Islet of Langerhans (tissue), 1 donor: ENCODE results near the gene STXBP2.

Experiments
- FAIRE-seq: peaks from one replicate; lab custom pipeline; 2011; peaks lifted over from hg19 to GRCh38; lab: Jason Lieb, UNC

The STXBP2 gene

DNA sequence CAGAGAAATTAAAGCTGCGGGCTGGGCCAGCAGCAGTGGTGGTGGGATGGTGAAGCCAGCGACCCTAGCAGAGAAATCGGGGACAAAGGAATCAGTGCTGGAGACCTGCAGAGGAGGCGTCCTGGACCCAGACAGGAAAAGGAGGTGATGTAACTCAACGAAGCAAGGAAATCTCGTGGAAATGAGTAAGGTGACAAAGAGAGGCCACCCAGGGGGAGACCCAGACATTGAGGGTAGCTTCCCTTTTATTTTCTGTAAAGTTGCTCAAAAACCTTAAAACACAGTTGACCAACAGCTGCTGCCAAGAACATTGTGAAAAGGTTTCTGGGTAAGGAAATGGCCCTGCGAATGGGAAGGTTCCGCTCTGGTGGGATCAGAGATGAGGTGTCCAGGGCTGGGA, 18.7 kb downstream of the STXBP2 start:
- no peak for FAIRE-seq

- no peak for FAIRE-seq
These were observed 20.3 kb downstream of the STXBP2 start for GRCh38 chr19:7657131-7657751.

GRCh38 chr19:7658219-7658686, 21.3 kb downstream of the STXBP2 start:
- FAIRE-seq: no peak

DNA sequence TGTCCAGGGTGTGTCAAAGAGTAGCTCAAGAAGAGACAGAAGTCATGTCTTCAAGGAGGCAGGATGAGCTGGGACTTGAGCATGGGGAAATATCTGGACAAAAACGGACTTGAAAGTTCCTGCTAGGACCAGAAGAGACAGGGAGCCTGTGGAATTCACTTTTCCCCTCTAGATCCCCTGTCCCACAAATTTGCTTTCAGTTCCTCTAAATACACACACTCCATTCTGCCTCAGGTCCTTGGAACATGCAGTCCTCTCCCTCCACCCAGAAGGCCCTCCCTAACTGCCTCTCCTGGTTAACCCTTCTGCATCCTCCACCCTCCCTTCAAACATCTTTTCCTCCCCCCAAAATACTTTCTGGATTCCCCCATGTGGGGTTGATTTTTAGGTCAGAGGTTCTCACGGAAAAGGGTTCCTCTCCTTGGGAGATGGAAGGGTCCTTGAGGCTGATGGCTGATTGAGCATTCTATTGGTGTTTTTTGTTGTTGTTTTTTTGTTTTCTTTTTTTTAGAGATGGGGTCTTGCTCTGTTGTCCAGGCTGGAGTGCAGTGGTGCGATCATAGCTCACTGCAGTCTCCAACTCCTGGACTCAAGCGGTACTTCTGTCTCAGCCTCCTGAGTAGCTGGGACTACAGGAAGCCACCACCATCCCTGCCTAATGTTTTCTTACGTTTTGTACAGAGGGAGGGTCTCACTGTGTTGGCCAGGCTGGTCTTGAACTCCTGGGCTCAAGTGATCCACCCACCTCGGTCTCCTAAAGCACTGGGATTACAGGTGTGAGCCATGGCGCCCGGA, 25.0 kb downstream of the STXBP2 start:
- FAIRE-seq: no peak

- no peak for FAIRE-seq
These were observed 25.7 kb downstream of the STXBP2 start for GRCh38 chr19:7662657-7663056.

- no peak for FAIRE-seq
These were observed 26.8 kb downstream of the STXBP2 start for GRCh38 chr19:7663706-7664105.

DNA sequence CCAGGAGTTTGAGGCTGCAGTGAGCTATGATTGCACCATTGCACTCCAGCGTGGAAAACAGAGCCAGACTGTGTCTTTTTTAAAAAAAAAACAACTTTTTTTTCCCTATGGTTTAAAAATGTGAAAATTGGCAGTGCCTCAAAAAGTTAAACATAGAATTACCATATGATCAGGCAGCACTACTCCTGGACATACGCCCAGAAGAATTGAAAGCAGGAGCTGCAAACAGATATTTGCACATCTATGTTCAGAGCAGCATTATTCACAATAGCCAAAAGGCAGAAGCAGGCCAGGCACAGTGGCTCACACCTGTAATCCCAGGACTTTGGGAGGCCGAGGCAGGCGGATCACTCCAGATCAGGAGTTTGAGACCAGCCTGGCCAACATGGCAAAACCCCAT, 28.2 kb downstream of the STXBP2 start:
- FAIRE-seq: no peak

DNA sequence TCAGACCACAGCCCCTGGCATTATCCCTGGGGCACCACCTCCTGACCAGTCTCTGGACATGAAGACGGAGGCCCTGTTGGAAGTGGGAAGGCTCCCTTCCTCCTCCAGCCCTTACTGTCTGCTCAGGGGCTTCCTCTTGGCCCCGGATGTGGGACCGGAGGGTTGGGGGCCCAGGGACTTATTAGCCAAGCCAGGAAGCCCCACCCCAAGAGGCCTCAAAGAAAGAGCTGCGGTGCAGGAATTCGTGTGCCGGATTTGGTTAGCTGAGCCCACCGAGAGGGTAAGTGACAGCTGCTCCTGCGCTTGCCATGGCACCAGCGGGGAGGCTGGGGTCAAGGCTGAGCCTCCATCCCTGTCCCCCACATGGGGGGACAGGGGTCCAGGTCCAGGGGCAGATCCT, 31.9 kb downstream of the STXBP2 start, which contains the start of gene RETN:
TSS of gene RETN (plus strand) at position 208 of the 400 bp plus-strand sequence. CDS start 278 bp downstream, outside the sequence.
- FAIRE-seq: no peak

DNA sequence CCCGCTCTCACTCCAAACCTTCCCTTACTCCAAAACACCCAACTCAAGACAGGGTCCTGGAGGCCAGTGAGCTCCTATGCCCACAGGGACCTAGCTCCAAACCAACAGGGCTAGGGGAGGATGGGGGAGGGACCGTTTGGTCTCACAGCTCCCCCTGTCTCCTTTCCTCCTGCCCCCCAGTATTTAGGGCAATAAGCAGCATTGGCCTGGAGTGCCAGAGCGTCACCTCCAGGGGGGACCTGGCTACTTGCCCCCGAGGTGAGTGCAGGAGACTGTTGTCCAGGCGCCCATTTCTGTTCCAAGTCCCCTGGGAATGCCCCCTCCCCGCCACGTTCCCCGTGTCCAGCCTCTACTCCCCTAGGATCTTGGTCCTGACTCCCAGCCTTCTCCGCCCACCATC, 32.7 kb downstream of the STXBP2 start:
- FAIRE-seq: no peak

- no peak for FAIRE-seq
These were observed 33.4 kb downstream of the STXBP2 start for GRCh38 chr19:7670150-7670783.

DNA sequence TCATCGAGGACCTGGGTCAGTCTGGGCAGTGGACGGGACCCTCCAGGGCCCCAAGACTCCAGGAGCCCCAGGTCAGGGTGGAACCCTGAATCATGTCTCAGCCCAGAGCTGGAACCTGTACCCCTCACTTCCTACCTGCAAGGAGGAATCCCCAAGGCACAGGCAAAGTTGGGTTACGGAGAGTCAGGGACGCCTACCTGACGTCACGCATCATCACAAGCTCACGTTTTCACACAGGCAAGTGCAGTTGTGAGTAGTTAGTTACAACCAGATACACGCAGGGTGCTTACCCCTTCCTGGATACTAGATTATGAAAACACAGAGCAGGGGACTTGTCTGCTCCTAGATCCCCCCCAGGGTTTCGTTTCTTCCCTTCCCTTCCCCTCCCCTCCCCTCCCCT, 33.9 kb downstream of the STXBP2 start:
- FAIRE-seq: no peak

DNA sequence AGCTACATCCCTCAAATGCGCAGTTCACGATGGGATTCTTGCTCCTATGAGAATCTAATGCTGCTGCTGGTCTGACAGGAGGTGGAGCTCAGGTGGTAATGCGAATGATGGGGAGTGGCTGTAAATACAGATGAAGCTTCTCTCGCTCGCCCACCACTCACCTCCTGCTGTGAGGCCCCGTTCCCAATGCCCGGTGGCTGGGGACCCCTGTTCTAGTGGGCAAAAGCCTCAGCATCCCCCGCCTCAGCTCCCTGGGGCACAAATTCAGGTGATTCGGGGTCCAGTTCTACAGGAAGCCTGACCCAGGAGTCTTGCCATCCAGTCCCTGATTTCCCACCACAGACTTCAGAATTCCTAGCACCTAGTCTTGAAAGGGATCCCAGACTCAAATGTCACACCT, 35.6 kb downstream of the STXBP2 start:
- FAIRE-seq: no peak

GRCh38 chr19:7674010-7675005, 37.4 kb downstream of the STXBP2 start:
- FAIRE-seq: no peak

- no peak for FAIRE-seq
These were observed 39.5 kb downstream of the STXBP2 start for GRCh38 chr19:7676376-7676775.

GRCh38 chr19:7676854-7677253, 39.9 kb downstream of the STXBP2 start, which contains the start of gene MCEMP1:
TSS of gene MCEMP1 (plus strand) at chr19:7677090. CDS start at chr19:7677121, 31 bp downstream.
- no peak for FAIRE-seq

DNA sequence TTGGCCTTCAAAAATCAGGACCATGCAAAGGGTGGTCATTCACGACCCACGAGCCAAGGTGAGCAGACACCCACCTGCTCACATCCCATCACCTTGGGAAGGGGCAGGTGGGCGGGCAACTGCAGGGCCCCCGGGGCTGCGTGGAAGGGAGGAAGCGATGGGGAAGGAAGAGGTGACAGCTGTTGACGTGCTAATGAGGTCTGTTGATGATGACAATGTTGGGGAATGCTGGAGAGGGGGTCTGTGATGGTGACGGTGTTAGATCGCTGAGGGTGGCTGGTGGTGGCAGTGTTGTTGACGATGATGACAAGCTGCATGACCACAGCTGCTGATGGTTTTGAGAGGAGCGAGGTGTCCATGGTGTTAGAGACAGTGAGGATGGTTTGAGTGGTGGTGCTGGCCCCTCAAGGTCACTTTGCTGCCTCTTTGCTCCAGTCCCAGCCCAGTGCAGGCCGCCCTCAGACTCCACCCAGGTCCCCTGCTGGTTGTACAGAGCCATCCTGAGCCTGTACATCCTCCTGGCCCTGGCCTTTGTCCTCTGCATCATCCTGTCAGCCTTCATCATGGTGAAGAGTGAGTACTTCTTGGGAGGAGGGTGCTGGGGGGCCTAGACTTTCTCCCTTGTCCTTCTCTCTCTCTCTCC, 40.9 kb downstream of the STXBP2 start:
- no peak for FAIRE-seq

DNA sequence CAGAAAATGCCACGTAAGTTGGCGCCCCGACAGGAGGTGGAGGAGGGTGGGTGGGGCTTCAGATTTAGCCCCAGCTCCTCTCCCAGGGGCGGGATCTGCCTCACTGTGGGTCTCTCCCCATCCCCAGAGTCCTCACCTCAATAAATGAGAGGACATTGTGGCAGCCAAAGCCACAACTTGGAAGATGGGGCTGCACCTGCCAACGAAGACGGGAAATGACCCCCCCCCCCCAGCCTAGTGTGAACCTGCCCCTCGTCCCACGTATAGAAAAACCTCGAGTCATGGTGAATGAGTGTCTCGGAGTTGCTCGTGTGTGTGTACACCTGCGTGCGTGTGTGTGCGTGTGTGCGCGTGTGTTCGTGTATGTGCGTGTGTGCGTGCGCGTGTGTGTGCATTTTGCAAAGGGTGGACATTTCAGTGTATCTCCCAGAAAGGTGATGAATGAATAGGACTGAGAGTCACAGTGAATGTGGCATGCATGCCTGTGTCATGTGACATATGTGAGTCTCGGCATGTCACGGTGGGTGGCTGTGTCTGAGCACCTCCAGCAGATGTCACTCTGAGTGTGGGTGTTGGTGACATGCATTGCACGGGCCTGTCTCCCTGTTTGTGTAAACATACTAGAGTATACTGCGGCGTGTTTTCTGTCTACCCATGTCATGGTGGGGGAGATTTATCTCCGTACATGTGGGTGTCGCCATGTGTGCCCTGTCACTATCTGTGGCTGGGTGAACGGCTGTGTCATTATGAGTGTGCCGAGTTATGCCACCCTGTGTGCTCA, 42.3 kb downstream of the STXBP2 start:
- FAIRE-seq: no peak

- no peak for FAIRE-seq
These were observed 43.1 kb downstream of the STXBP2 start for GRCh38 chr19:7679771-7680605.

DNA sequence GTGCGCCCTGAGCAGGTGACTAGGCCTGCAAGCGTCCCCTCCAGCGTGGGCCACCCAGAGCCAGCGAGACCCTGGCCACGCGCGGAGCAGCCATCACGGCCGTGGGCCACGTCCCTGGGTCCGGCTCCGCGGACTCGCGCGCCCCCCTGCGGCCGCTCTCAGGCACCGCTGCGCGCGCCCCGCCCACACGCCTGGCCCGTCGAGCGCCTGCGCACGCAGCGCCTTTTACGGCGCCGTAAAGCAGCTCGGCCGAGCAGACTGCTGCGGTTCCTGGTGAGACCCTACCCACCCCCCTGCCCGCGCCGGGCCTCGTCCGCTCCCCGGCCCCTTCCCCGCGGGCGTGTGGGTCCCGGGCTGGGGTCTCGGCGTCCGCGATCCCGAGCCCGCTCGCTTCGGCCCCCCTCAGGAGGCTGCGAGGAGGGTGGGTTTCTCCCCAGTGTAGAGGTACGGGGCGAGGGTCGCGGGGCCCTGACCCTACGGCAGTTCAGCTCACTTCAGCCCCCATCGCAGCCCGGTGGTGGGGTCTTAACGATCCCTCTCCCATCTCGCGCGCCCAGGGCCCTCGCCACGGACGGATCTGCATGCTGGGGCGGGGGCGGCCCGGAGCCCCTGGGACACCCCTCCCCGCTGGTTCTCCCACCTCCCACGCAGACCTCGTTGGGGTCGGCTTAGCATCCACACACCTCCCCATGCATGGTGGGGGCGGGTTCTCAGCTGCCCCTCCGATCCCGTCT, 43.9 kb downstream of the STXBP2 start, which contains the start of gene TRAPPC5:
TSS of gene TRAPPC5 (plus strand) at position 228 of the 734 bp plus-strand sequence. CDS start 1,421 bp downstream, outside the sequence.
- FAIRE-seq: no peak
